Prostate gland (tissue), 2 donors: Measurements from ENCODE around the gene TMX2. TPM values are rescaled to one million over a fixed set of nuclear protein-coding genes. Genes with fewer than 3 reads are reported as not detected.
A peak's percentile ranks its signal among the peaks of the same experiment; 100 is the strongest.

Experiments
- DNase-seq: peaks from one replicate; pipeline ENCODE4 v3.0.0-alpha.2; 2019; ENCODE audit warnings: low spot score
- H3K27ac ChIP-seq, 2 donors: fragments of 200-600 bp; sonication (generic); 2 replicates each; pipeline ENCODE4 v1.5.1; 2017 to 2019
- H3K27me3 ChIP-seq: fragments of 200-600 bp; sonication (generic); replicated peaks from 2 replicates; pipeline ENCODE4 v1.5.1; 2019; ENCODE audit not compliant: insufficient read depth
- H3K36me3 ChIP-seq, 2 donors: fragments of 200-600 bp; sonication (generic); 1 replicate in 1 of 2; 2 replicates in 1 of 2; pipeline versions ENCODE4 v1.5.1 to v1.8.1; 2017 to 2019
- H3K4me1 ChIP-seq: fragments of 200-600 bp; sonication (generic); replicated peaks from 2 replicates; pipeline ENCODE4 v1.5.1; 2019
- H3K4me3 ChIP-seq, 2 donors: fragments of 200-600 bp; sonication (generic); 2 replicates each; pipeline ENCODE4 v1.5.1; 2017 to 2019
- H3K9me3 ChIP-seq: fragments of 200-600 bp; sonication (generic); 2 replicates; pipeline ENCODE4 v1.5.1; 2017
- CTCF ChIP-seq, 4 experiments: fragments of 200-600 bp in 2 of 4; fragments of 450-650 bp in 2 of 4; sonication (generic) in 2 of 4; IDR thresholded peaks; 1 replicate in 3 of 4; 2 replicates in 1 of 4; pipeline ENCODE4 v1.5.1; 2016 to 2019; ENCODE audit warnings: antibody characterized with exemption in 4 of 4, mild to moderate bottlenecking in 2 of 4, moderate library complexity in 2 of 4
- POLR2A ChIP-seq: fragments of 450-650 bp; IDR thresholded peaks from one replicate; pipeline ENCODE4 v1.6.1; 2016; ENCODE audit warnings: antibody characterized with exemption, mild to moderate bottlenecking
- POLR2AphosphoS5 ChIP-seq: sonication (generic); formaldehyde crosslinking; IDR thresholded peaks from one replicate; pipeline ENCODE4 v1.6.1; 2017; ENCODE audit warnings: antibody characterized with exemption
- WGBS: methylation state at CpG from one replicate; pipeline ENCODE4 v1.1.5; 2018; 5-methylcytosine and 5-hydroxymethylcytosine counted together
- intact Hi-C: fragments of 100-400 bp; cut with DNase I; formaldehyde crosslinking; loops from one replicate; pipeline ENCODE4 v1.14.2; 2022
- total RNA-seq, 2 donors: library from RNA; depleted of rRNA; stranded (reverse); fragments of >200 nt; gene quantifications; one replicate each; pipeline ENCODE4 v1.1.0, GENCODE V29; 2016

TMX2 gene
- total RNA-seq, 2 donors from 2014 or later = 80.8 to 84.4 TPM

GRCh38 chr11:57773026-57773598 lies 60.7 kb downstream of the TMX2 start:
- TF ChIP-seq CTCF (IDR thresholded peaks at IDR 0.05) = no peak
- H3K4me1 ChIP-seq = peaks cover 20% of the 10 kb centered on the region
- DNase-seq = no peak
- H3K9me3 ChIP-seq = no peaks in the 10 kb centered on the region
- H3K27me3 ChIP-seq = no peaks in the 10 kb centered on the region
- 76% methylated on average over 5 of the region's 5 CpGs for WGBS
- intact Hi-C loops = no loop called here
- no peak overlapping the region for H3K4me3 ChIP-seq
- H3K27ac ChIP-seq = peak overlapping the region in 1 of 2 donors; percentile 22
- no peaks in the 10 kb centered on the region for H3K36me3 ChIP-seq

- peaks cover 36% of the 10 kb centered on the region for H3K4me1 ChIP-seq
- intact Hi-C loops = no loop called here
- H3K36me3 ChIP-seq = no peaks in the 10 kb centered on the region
- H3K27me3 ChIP-seq = no peaks in the 10 kb centered on the region
- H3K27ac ChIP-seq = peak overlapping the region; percentile 80 to 87
- H3K9me3 ChIP-seq = no peaks in the 10 kb centered on the region
- DNase-seq = no peak
- 39% methylated on average over 5 of the region's 5 CpGs for WGBS
- no peak overlapping the region for H3K4me3 ChIP-seq
- TF ChIP-seq CTCF (IDR thresholded peaks at IDR 0.05) (no peak), POLR2A (no peak), POLR2AphosphoS5 (no peak)
Observed at GRCh38 chr11:57775491-57775890, 63.1 kb downstream of the TMX2 start.

GRCh38 chr11:57776031-57776521 lies 63.7 kb downstream of the TMX2 start:
- WGBS = 54% methylated on average over 3 of the region's 3 CpGs
- Histone ChIP-seq H3K4me3 (no peak overlapping the region), H3K4me1 (peaks cover 42% of the 10 kb centered on the region), H3K27me3 (no peaks in the 10 kb centered on the region), H3K27ac (peak overlapping the region; percentile 80 to 87), H3K9me3 (no peaks in the 10 kb centered on the region), H3K36me3 (no peaks in the 10 kb centered on the region)
- TF ChIP-seq POLR2AphosphoS5 (no peak), CTCF (IDR thresholded peaks at IDR 0.05) (no peak), POLR2A (no peak)
- intact Hi-C loops = no loop called here
- no peak for DNase-seq

GRCh38 chr11:57776577-57777210 lies 64.3 kb downstream of the TMX2 start:
- DNase-seq = no peak
- WGBS = 12% methylated on average over 2 of the region's 2 CpGs
- intact Hi-C loops = no loop called here
- H3K36me3 ChIP-seq = no peaks in the 10 kb centered on the region
- H3K4me1 ChIP-seq = peaks cover 47% of the 10 kb centered on the region
- no peaks in the 10 kb centered on the region for H3K9me3 ChIP-seq
- no peaks in the 10 kb centered on the region for H3K27me3 ChIP-seq
- TF ChIP-seq CTCF (IDR thresholded peaks at IDR 0.05) = no peak
- no peak for TF ChIP-seq POLR2A
- TF ChIP-seq POLR2AphosphoS5 = no peak
- H3K4me3 ChIP-seq = no peak overlapping the region
- peak overlapping the region; percentile 80 to 87 for H3K27ac ChIP-seq

- peaks cover 56% of the 10 kb centered on the region for H3K4me1 ChIP-seq
- WGBS = 25% methylated on average over 3 of the region's 3 CpGs
Observed at GRCh38 chr11:57777969-57778317, 65.5 kb downstream of the TMX2 start.

More at GRCh38 chr11:57777969-57778317, 65.5 kb downstream of the TMX2 start:
- intact Hi-C loops = no loop called here
- no peak for TF ChIP-seq POLR2AphosphoS5
- no peak for TF ChIP-seq POLR2A
- no peak for TF ChIP-seq CTCF (IDR thresholded peaks at IDR 0.05)
- H3K27ac ChIP-seq = peak overlapping the region; percentile 80 to 87
- DNase-seq = peak; percentile 44
- H3K4me3 ChIP-seq = peak overlapping the region in 1 of 2 donors; percentile 3
- H3K9me3 ChIP-seq = no peaks in the 10 kb centered on the region
- no peaks in the 10 kb centered on the region for H3K36me3 ChIP-seq
- no peaks in the 10 kb centered on the region for H3K27me3 ChIP-seq
